Spinal cord (tissue), 10 donors: ENCODE measurements around the gene ITPKA. TPM values are rescaled to one million over a fixed set of nuclear protein-coding genes. Genes with fewer than 3 reads are reported as not detected.
A peak's percentile ranks its signal among the peaks of the same experiment; 100 is the strongest.

Experiments
- DNase-seq, 6 donors: peaks; one replicate each; pipeline versions ENCODE4 v3.0.0 to v3.0.0-alpha.2; 2013 to 2015; ENCODE audit warnings: low spot score in 6 of 6, low read depth in 4 of 6
- H3K27ac ChIP-seq: one replicate; pipeline ENCODE4 v1.5.1; 2013; ENCODE audit warnings: low read depth, low read length, control low read depth
- H3K27me3 ChIP-seq: one replicate; pipeline ENCODE4 v1.6.1; 2013; ENCODE audit warnings: low read length; ENCODE audit not compliant: control insufficient read depth, insufficient read depth
- H3K36me3 ChIP-seq: one replicate; pipeline ENCODE4 v1.6.1; 2013; ENCODE audit warnings: low read length; ENCODE audit not compliant: control insufficient read depth, insufficient read depth
- H3K4me1 ChIP-seq: one replicate; pipeline ENCODE4 v1.6.1; 2013; ENCODE audit warnings: low read length; ENCODE audit not compliant: control insufficient read depth, insufficient read depth
- H3K4me3 ChIP-seq: one replicate; pipeline ENCODE4 v1.5.1; 2013; ENCODE audit warnings: low read depth, low read length, control low read depth
- H3K9me3 ChIP-seq: one replicate; pipeline ENCODE4 v1.6.1; 2013; ENCODE audit warnings: low read length; ENCODE audit not compliant: control insufficient read depth, insufficient read depth
- WGBS: methylation state at CpG from one replicate; pipeline ENCODE4 v1.1.5; 2013; ENCODE audit warnings: missing lambda C conversion rate; ENCODE audit not compliant: insufficient coverage; 5-methylcytosine and 5-hydroxymethylcytosine counted together
- polyA plus RNA-seq, 2 donors: library from polyadenylated mRNA; unstranded; fragments of 120-200 nt; gene quantifications; one replicate each; pipeline ENCODE4 v1.2.1, GENCODE V29; 2013; ENCODE audit not compliant: insufficient read length in 2 of 2
- total RNA-seq, 2 donors: library from RNA; depleted of rRNA in 1 of 2; stranded (reverse); fragments of 120-200 nt in 1 of 2; fragments of >200 nt in 1 of 2; gene quantifications; one replicate each; pipeline versions ENCODE4 v1.2.3 to v1.2.4, GENCODE V29; 2013 to 2014
- donor health status: healthy.

Gene ITPKA
- total and polyA plus RNA-seq, 4 donors, result 0.89 to 2.0 (median 1.5) TPM

DNA sequence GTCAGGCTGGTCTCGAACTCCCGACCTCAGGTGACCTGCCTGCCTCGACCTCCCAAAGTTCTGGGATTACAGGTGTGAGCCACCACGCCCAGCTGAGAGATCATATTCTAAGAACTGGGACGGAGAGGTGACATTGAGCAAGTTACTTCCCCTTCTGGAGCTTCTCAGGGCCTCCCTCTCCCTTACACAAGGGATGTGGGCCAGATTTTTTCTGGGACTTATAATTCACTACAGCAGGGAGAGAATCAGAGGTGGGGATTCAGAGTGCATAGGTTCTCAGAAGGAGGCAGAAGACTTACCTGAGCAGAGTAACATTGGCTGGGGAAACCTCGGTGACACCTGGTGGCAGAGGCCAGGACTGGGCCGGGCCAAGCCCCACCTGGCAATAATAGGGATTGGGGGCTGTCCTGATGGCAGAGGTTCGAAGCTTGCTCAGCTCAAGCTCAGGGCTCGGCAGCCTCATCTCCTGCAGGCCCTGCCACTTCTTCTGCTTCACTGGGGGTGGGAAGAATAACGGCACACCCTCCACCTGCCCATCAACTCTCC is 13.2 kb downstream of the ITPKA start:
- 64% methylated on average over 5 of the region's 10 CpGs for WGBS
- peaks cover 32% of the 10 kb centered on the region for H3K4me1 ChIP-seq
- no peaks in the 10 kb centered on the region for H3K36me3 ChIP-seq
- peaks cover 66% of the 10 kb centered on the region for H3K27me3 ChIP-seq
- DNase-seq, result no peak
- H3K4me3 ChIP-seq, result no peak overlapping the region
- H3K27ac ChIP-seq, result no peak overlapping the region
- no peaks in the 10 kb centered on the region for H3K9me3 ChIP-seq

DNA sequence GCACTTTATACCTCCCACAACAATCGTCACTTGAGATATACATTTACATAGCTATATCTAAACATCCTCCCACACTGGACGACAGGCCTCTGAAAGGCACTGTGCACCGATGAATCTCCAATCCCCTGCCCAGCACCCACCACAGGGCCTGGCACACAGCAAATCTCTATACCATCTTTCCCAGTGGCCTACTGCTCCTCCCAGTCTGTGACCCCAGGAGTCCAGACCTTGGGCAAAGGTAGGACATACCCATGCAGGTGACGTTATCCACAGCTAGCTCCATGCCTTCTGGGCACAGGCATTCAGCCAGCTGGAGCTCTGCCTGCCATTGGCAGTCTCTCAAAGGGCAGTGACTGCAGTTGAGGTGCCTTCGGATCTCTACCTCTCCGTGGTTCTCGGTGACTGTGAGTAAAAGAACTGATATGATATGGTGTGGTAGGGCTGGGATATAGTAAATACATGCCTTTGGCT is 14.2 kb downstream of the ITPKA start:
- no peak for DNase-seq
- H3K36me3 ChIP-seq, result no peaks in the 10 kb centered on the region
- 85% methylated on average over 5 of the region's 7 CpGs for WGBS
- H3K4me1 ChIP-seq, result peaks cover 32% of the 10 kb centered on the region
- no peaks in the 10 kb centered on the region for H3K9me3 ChIP-seq
- no peak overlapping the region for H3K27ac ChIP-seq
- no peak overlapping the region for H3K4me3 ChIP-seq
- peaks cover 66% of the 10 kb centered on the region for H3K27me3 ChIP-seq

DNA sequence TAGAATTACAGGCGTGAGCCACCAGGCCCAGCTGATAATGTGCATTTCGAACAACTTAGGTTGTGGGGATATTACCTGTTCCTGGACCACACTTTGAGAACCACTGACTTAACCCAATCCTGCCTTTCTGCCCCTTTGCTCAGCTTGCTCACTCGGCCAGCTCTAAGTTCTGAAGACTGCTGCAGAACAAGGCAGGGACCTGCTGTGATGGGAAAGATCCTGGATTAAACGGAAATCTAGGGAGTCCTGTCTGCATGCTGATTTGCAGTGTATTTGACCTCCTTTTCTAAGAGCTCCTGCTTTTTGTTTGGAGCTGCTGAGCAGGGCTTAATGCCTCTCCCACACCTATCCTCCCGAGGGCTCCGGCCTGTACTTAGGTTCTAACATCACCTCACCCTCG is 17.1 kb downstream of the ITPKA start:
- WGBS, result 52% methylated on average over 6 of the region's 7 CpGs

DNA sequence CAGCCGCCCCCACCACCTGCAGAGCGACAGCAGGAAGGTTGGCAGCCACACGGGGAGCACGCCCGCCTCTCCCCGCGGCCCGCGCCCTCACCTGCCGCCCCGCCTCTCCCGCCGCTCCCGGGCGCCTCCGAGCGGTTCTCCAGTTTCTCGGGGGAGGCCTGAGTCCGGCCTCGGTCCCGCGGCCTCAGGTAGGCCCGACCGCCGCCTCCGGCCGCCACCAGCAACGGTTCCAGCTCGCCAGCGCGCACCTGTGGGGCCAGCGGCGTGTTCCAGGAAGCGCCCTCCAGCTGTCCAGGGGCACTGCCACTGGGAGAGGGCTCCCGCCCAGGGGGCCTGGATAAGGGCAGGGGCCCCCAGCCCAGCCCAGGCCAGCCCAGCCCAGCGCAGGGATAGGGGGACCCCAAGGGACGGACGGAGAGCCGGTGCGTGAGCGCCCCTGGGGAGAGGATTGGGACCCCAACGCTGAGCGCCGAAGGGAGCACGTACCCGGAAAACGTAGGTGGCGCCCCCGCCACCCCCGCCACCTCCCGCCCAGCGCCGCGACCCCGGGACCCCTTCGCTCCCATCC is 17.7 kb downstream of the ITPKA start:
- peaks cover 51% of the 10 kb centered on the region for H3K27me3 ChIP-seq
- H3K36me3 ChIP-seq, result no peaks in the 10 kb centered on the region
- 3% methylated on average over 56 of the region's 56 CpGs for WGBS
- no peak overlapping the region for H3K4me3 ChIP-seq
- no peak overlapping the region for H3K27ac ChIP-seq
- H3K9me3 ChIP-seq, result no peaks in the 10 kb centered on the region
- DNase-seq, result no peak
- H3K4me1 ChIP-seq, result peaks cover 27% of the 10 kb centered on the region

More for the DNA sequence above, 17.1 kb downstream of the ITPKA start:
- Histone ChIP-seq H3K4me3 (no peak overlapping the region), H3K27ac (no peak overlapping the region), H3K36me3 (no peaks in the 10 kb centered on the region), H3K27me3 (peaks cover 55% of the 10 kb centered on the region), H3K9me3 (no peaks in the 10 kb centered on the region), H3K4me1 (peaks cover 27% of the 10 kb centered on the region)
- DNase-seq, result peak in 1 of 6 donors; percentile 3

DNA sequence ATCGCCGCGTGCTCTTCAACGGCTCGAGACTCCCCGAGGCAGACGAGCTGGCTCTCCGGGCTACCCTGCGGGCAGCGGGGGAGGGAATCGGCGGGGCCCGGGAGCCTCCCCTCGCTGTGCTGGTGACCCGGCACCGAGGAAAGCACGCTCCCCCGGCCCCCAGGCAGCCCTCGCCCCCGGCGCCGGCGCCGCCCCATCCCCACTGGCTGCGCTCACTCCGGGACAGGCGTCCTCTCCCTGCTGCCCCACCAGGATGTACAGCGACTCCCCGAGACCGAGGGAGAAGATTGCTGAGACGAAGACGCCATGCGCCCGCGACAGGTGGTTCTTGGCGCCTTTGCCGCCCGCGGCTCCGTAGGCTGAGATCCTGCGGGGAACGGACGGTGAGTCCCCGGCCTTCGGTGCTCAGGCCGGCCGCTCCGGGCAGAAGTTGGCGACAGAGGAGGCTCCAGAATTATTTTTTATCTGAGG is 18.3 kb downstream of the ITPKA start:
- under 1% methylated on average over 49 of the region's 49 CpGs for WGBS
- Histone ChIP-seq H3K4me3 (no peak overlapping the region), H3K36me3 (no peaks in the 10 kb centered on the region), H3K4me1 (peaks cover 27% of the 10 kb centered on the region), H3K27me3 (peaks cover 51% of the 10 kb centered on the region), H3K27ac (no peak overlapping the region), H3K9me3 (no peaks in the 10 kb centered on the region)
- peak in 2 of 6 donors; percentile 10 to 19 for DNase-seq

DNA sequence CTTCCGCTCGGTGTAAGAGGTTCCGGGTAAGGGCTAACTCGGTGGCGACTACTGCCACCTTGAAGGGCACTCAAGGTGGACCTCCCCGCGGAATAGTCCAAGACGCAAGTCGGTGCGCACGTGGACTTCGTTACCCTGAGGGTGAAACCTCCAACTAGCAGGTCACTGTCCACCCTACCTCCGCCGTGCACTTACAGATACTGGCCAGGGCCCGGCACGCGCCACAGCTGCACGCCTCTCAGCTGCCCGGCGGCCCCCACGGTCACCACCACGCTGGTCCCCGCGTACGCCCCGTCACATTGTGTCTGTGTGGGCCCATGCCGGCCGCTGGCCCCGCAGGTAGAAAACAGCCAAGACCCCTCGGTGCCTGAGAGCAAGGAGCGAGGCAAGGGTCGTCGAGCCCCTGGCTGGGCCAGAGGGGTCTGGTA is 18.9 kb downstream of the ITPKA start:
- H3K36me3 ChIP-seq, result peaks cover under 1% of the 10 kb centered on the region
- WGBS, result 3% methylated on average over 33 of the region's 33 CpGs
- peaks cover 27% of the 10 kb centered on the region for H3K4me1 ChIP-seq
- H3K27ac ChIP-seq, result no peak overlapping the region
- H3K9me3 ChIP-seq, result no peaks in the 10 kb centered on the region
- DNase-seq, result no peak
- peak overlapping the region; percentile 31 for H3K4me3 ChIP-seq
- peaks cover 50% of the 10 kb centered on the region for H3K27me3 ChIP-seq

DNA sequence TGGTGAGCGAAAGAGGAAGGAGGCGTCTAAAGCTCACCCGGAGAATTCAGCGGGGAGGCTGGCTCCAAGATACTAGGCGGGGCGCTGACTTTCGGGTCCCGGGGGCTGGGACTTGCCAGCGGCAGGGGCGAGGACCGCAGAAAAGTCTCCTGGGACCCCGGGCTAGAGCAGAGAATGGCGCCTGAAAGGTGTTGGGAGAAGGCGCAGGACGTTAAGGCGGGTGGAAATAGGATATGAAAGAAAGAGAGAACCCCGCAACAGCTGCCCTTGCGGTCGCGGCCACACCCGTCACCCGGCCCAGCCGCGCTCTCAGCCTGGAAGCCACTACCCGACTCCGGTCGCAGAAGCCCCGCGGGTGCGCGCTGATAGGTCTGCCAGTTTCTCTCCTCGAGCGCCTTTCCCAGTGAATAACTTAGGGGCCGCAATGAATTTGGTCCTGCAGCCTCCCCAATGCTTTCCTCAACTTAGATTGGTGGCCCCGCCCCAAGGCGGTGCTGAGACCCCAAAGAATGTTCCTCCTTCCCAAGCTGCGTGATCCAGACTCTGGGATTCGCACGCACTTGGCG is 19.3 kb downstream of the ITPKA start:
- H3K9me3 ChIP-seq, result no peaks in the 10 kb centered on the region

DNA sequence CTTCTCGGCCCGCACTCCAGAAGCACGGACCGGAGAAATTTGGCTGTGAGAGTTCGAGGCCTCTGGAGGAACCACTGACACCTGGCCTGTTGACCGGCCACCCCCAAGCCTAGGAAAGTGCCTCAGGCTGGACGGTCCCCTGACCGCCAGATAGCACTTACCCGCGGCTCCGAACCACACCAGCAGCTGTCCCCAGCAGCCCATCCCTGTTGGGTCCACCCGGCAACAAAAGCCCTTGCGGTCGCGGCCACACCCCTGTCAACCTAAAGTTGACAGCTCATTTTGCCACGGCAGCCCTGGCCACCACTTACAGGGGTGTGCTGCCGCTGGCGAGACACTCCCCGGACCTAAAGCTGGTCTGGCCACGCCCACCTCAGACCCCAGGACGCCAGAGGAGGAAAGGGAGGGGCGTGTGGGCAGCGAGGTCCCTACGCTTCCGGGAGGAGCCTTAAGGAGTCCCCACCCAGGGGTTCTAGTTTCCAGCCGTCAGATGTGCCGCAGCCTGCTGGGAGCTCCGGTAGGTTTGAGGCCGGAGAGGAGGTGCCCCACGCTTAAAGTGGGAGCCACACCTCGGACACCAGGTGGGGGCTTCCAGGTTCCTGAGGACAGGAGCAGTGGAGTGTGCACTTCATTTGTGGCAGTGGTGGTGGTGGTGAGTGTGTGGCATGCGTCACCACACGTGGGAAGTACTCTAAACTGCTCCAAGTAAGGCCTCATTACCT is 20.0 kb downstream of the ITPKA start, which contains the start of gene LTK:
Gene LTK, minus strand, starts transcription at position 322 of the 722 bp plus-strand sequence. Its CDS starts 118 bp downstream, at position 204.
- 4% methylated on average over 31 of the region's 33 CpGs for WGBS
- Histone ChIP-seq H3K9me3 (no peaks in the 10 kb centered on the region), H3K36me3 (peaks cover 6% of the 10 kb centered on the region), H3K4me3 (peak within 1 kb of the TSS; percentile 31), H3K27ac (no peak within 1 kb of the TSS), H3K4me1 (peaks cover 27% of the 10 kb centered on the region), H3K27me3 (peaks cover 45% of the 10 kb centered on the region)
- DNase-seq, result no peak

More for the DNA sequence above, 19.3 kb downstream of the ITPKA start:
- Histone ChIP-seq H3K27ac (no peak overlapping the region), H3K4me1 (peaks cover 27% of the 10 kb centered on the region), H3K36me3 (peaks cover 5% of the 10 kb centered on the region), H3K27me3 (peaks cover 45% of the 10 kb centered on the region), H3K4me3 (peak overlapping the region; percentile 31)
- peak in 2 of 6 donors; percentile 6 to 20 for DNase-seq
- WGBS, result under 1% methylated on average over 40 of the region's 40 CpGs

DNA sequence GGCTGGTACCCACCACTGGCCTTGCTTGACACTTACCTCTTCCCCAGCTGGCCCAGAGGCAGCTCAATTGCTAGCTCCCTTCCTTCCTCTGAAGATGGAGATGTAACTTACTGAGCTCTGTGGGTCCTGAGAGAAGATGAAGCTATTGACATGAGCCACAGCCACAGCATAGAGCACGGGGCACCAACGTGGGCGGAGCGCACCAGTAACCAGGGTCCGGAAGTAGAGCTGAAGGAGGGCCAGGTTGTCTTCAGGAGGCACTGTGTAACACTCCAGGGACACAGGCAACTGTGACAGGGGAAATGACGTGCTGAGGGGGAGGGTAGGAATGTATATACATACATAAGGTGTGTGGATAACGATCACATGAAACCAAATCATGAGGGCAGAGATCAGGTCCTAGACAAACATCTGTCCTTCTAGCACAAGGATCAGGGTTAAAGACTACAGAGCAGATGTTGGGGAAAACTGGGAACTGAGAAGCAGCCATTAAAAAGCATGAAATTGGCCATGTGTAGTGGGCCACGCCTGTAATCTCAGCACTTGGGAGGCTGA is 24.3 kb downstream of the ITPKA start:
- Histone ChIP-seq H3K4me1 (peaks cover 10% of the 10 kb centered on the region), H3K9me3 (no peaks in the 10 kb centered on the region), H3K36me3 (peaks cover 38% of the 10 kb centered on the region), H3K27me3 (peaks cover 16% of the 10 kb centered on the region), H3K4me3 (no peak overlapping the region), H3K27ac (no peak overlapping the region)
- DNase-seq, result no peak
- 93% methylated on average over 6 of the region's 8 CpGs for WGBS
